Activated T-cell treated with anti-CD3 and anti-CD28 coated beads for 4 hours (primary cell): ENCODE results near the gene NLGN4Y.
A peak's percentile ranks its signal among the peaks of the same experiment; 100 is the strongest.

ENCODE experiments used
- DNase-seq: peaks from one replicate; pipeline ENCODE4 v3.0.0-alpha.2; 2020

NLGN4Y gene

GRCh38 chrY:14524272-14525231, at the start of gene NLGN4Y:
TSS of gene NLGN4Y (plus strand) at chrY:14524529. CDS start at chrY:14622120, 97,591 bp downstream.
- DNase-seq, result peak; percentile 0

GRCh38 chrY:14485935-14486334, 38.4 kb upstream of the NLGN4Y start:
- DNase-seq, result no peak

- no peak for DNase-seq
Observed at GRCh38 chrY:14490226-14490625, 34.1 kb upstream of the NLGN4Y start.

- DNase-seq, result no peak
Observed at GRCh38 chrY:14498071-14498470, 26.3 kb upstream of the NLGN4Y start.

- no peak for DNase-seq
Observed at GRCh38 chrY:14504592-14504991, 19.7 kb upstream of the NLGN4Y start.

- no peak for DNase-seq
Observed at GRCh38 chrY:14522379-14522950, 1.9 kb upstream of the NLGN4Y start.

DNA sequence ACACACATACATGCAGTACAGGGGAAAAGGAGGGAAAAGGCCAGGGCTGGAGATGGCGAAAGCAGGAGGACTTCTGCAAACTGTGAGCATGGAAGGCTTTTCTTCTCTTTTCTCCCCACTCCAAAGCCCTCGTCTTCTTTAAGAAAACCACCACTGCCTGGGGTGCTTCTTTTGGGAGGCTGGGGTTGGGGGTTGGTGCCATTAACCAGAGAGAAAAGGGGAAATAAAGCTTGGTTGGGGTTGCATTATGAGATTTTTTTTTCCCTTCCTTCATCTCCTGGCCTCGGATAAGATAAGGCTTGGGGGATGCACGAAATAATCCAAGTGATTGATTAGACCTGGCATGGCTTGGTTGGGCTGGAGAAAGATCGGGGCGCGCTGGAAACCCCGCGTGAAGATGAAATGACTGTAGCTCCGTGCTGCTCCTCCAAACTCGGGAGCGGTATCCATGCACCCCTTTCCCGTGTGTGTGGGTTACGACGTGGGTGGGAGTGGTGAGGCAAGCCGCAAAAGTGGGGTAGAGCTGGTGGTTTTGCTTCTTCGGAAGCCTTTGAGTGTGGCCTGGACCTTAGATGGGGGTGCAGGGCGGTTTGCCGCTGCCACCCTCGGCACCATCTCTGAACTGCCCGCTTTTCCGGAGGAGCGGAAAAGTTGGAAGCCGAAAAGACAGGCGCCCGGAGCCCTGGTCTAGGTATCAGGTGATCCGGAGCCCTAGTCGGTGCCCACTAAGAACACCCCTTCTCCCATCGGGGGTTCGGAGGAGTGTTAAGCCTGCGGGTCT, 648 bp upstream of the NLGN4Y start:
- DNase-seq, result no peak

DNA sequence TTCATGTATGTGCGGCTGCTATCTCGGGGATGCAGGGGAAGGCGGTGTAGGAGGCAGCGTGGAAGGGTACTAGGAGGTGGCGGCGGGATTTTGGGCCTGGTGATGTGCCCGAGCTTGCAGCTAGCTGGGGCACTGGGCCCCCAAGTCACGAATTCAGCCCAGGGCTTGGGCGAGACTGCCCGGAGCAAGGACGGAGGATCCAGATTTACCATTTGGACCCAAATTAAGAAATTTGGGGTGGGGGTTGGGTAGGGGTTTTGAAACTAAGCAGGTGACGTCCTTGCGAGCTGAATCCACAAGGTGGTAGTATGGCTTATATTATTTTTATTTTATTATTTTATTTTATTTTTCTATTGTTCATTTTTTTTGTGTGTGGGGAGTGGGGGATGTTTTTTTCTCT, 986 bp downstream of the NLGN4Y start:
- DNase-seq, result no peak

DNA sequence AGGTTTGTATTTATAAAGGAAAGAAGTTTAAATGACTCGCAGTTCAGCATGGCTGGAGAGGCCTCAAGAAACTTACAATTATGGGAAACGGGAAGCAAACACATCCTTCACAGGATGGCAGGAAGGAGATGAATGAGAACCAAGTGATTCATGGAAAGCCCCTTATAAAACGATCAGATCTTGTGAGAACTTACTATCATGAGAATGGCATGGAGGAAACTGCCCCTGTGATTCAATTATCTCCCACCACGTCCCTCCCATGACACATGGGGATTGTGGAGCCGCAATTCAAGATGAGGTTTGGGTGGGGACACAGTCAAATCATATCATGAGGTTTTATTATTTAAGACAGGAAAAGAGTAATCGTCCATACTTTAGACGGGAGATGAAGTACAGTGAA, 4.0 kb downstream of the NLGN4Y start:
- DNase-seq, result no peak

DNA sequence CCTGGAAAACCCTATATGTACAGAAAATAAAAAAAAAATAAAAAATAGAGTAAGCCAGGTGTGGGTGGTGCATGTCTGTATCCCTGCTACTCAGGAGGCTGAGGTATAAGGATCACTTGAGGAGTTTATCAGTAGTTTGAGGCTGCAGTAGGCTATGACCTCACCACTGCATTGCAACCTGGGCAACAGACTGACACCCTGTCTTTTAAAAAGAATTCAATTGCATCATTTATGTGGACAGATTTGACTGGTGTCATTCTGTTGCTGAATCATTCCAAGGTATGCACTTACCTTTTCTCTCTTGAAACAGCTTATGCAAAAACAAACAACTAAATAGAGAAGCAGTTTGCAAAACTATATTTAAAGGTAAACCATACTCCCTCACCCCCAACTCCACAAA, 12.4 kb downstream of the NLGN4Y start:
- no peak for DNase-seq

- DNase-seq, result no peak
Observed at GRCh38 chrY:14543506-14543905, 19.2 kb downstream of the NLGN4Y start.

- DNase-seq, result no peak
Observed at GRCh38 chrY:14581294-14581693, 57.0 kb downstream of the NLGN4Y start.

- no peak for DNase-seq
Observed at GRCh38 chrY:14586725-14587124, 62.4 kb downstream of the NLGN4Y start.

GRCh38 chrY:14601372-14601771, 77.0 kb downstream of the NLGN4Y start:
- DNase-seq, result no peak

GRCh38 chrY:14617625-14618024, 93.3 kb downstream of the NLGN4Y start:
- no peak for DNase-seq

- no peak for DNase-seq
Observed at GRCh38 chrY:14618513-14618912, 94.2 kb downstream of the NLGN4Y start.

DNA sequence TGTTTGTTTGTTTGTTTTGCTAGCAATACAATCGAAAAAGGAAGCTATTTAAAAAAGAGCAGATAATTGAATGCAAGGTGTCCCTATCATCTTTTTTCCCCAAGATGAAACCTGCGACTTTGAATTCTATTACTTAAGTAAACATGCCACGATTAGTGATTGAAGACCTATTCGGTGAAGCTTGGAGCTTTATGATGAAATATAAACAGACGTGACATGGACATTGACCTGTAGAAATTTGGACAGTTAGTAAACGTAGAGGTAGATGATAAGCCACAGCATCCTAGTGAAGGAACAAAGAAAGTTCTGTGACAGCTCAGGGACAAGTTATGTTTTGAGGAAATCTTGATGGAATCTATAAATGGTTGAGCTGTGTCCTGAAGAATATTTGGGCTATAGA, 103.9 kb downstream of the NLGN4Y start:
- DNase-seq, result no peak

DNA sequence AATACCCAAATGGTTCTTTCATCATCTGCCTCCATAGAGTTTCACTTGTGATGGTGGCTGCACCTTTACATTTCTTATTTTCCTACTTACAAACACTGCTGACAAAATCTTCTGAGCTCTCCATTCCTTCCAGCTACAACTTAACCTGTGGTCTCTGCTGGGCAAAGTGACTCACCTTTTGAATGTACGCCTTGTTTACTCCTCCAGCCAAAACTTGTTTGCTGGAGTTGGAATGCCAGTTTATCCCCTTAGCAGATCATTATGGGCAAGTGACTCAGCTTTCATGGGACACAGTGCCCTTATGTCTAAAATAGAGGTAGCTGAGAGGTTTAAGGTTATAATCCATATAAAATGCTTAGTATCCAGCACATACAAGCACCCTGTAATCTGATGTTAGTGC, 107.3 kb downstream of the NLGN4Y start:
- DNase-seq, result no peak

DNA sequence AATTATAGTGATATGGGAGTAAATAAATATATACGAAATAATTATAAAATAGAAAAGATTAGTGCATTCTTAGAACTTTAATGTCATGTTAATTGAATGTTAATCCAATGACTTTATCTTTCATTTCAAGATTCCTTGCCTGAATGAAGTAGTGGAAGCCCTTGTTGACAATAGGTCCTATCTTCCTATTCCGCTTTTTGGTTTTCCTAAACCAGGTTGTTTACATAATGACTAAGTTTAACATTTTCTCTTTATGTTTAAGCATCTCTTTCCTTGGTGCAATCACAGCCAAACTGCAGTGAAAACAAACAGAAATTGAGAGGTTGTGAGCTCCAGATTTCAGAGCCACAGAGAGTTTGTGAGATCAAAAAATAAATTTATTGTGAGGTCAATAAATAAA, 109.4 kb downstream of the NLGN4Y start:
- DNase-seq, result no peak

- DNase-seq, result no peak
Observed at GRCh38 chrY:14634954-14635353, 110.6 kb downstream of the NLGN4Y start.

- DNase-seq, result no peak
Observed at GRCh38 chrY:14637551-14637950, 113.2 kb downstream of the NLGN4Y start.

- no peak for DNase-seq
Observed at GRCh38 chrY:14641853-14642252, 117.5 kb downstream of the NLGN4Y start.

- no peak for DNase-seq
Observed at GRCh38 chrY:14644157-14644952, 120.0 kb downstream of the NLGN4Y start.
